Measurements from ENCODE around the gene AQP12B.

AQP12B gene

GRCh38 chr2:240639566-240639965 is 43.1 kb downstream of the AQP12B start:
- Histone ChIP-seq H3K36me3 (replicated peaks; ENCODE audit: insufficient read depth, low read length) (no peaks in the 10 kb centered on the region), H3K27me3 (replicated peaks; ENCODE audit: insufficient read depth, low read length) (peaks cover 9% of the 10 kb centered on the region), H3K4me1 (ENCODE audit: low read length) (no peaks in the 10 kb centered on the region), H3K4me2 (ENCODE audit: low read depth, low read length) (no peak overlapping the region), H3F3A (ENCODE audit: insufficient read depth, low read length) (no peaks in the 10 kb centered on the region), H3K4me3 (ENCODE audit: low read length) (no peak overlapping the region), H2AFZ (ENCODE audit: low read length) (no peak overlapping the region), H3K27ac (ENCODE audit: low read length) (no peak overlapping the region), H3K9me2 (replicated peaks; ENCODE audit: insufficient read depth, low read length) (no peaks in the 10 kb centered on the region), H3K9ac (ENCODE audit: low read length) (no peak overlapping the region), H3K79me2 (ENCODE audit: low read length) (no peaks in the 10 kb centered on the region), H3K9me3 (replicated peaks; ENCODE audit: insufficient read depth, low read length) (no peaks in the 10 kb centered on the region), H4K20me1 (ENCODE audit: insufficient read depth, low read length) (no peaks in the 10 kb centered on the region)
- TF ChIP-seq EZH2phosphoT487 (IDR thresholded peaks at IDR 0.05; ENCODE audit: low read length) (no peak), EZH2 (optimal IDR thresholded peaks at IDR 0.05; ENCODE audit: low read depth, low read length) (no peak), CTCF (IDR thresholded peaks at IDR 0.05; ENCODE audit: low read length) (no peak)
- DNase-seq, result no peak

GRCh38 chr2:240638512-240639160 is 44.0 kb downstream of the AQP12B start:
- Histone ChIP-seq H3F3A (ENCODE audit: insufficient read depth, low read length) (no peaks in the 10 kb centered on the region), H3K9ac (ENCODE audit: low read length) (no peak overlapping the region), H3K4me3 (ENCODE audit: low read length) (no peak overlapping the region), H3K4me1 (ENCODE audit: low read length) (no peaks in the 10 kb centered on the region), H3K27ac (ENCODE audit: low read length) (no peak overlapping the region), H3K9me2 (replicated peaks; ENCODE audit: insufficient read depth, low read length) (no peaks in the 10 kb centered on the region), H2AFZ (ENCODE audit: low read length) (no peak overlapping the region), H3K79me2 (ENCODE audit: low read length) (no peaks in the 10 kb centered on the region), H3K9me3 (replicated peaks; ENCODE audit: insufficient read depth, low read length) (no peaks in the 10 kb centered on the region), H3K4me2 (ENCODE audit: low read depth, low read length) (no peak overlapping the region), H3K36me3 (replicated peaks; ENCODE audit: insufficient read depth, low read length) (no peaks in the 10 kb centered on the region), H3K27me3 (replicated peaks; ENCODE audit: insufficient read depth, low read length) (peaks cover 9% of the 10 kb centered on the region), H4K20me1 (ENCODE audit: insufficient read depth, low read length) (no peaks in the 10 kb centered on the region)
- TF ChIP-seq EZH2phosphoT487 (IDR thresholded peaks at IDR 0.05; ENCODE audit: low read length) (no peak), EZH2 (optimal IDR thresholded peaks at IDR 0.05; ENCODE audit: low read depth, low read length) (no peak), CTCF (IDR thresholded peaks at IDR 0.05; ENCODE audit: low read length) (no peak)
- no peak for DNase-seq

GRCh38 chr2:240637901-240638345 is 44.8 kb downstream of the AQP12B start:
- Histone ChIP-seq H3K27ac (ENCODE audit: low read length) (no peak overlapping the region), H4K20me1 (ENCODE audit: insufficient read depth, low read length) (no peaks in the 10 kb centered on the region), H3K4me1 (ENCODE audit: low read length) (no peaks in the 10 kb centered on the region), H3K9ac (ENCODE audit: low read length) (no peak overlapping the region), H3K4me2 (ENCODE audit: low read depth, low read length) (no peak overlapping the region), H3K4me3 (ENCODE audit: low read length) (no peak overlapping the region), H3K9me3 (replicated peaks; ENCODE audit: insufficient read depth, low read length) (no peaks in the 10 kb centered on the region), H3K27me3 (replicated peaks; ENCODE audit: insufficient read depth, low read length) (peaks cover 9% of the 10 kb centered on the region), H3K36me3 (replicated peaks; ENCODE audit: insufficient read depth, low read length) (no peaks in the 10 kb centered on the region), H3F3A (ENCODE audit: insufficient read depth, low read length) (no peaks in the 10 kb centered on the region), H3K79me2 (ENCODE audit: low read length) (no peaks in the 10 kb centered on the region), H3K9me2 (replicated peaks; ENCODE audit: insufficient read depth, low read length) (no peaks in the 10 kb centered on the region), H2AFZ (ENCODE audit: low read length) (no peak overlapping the region)
- no peak for TF ChIP-seq EZH2phosphoT487 (IDR thresholded peaks at IDR 0.05; ENCODE audit: low read length)
- no peak for TF ChIP-seq EZH2 (optimal IDR thresholded peaks at IDR 0.05; ENCODE audit: low read depth, low read length)
- no peak for TF ChIP-seq CTCF (IDR thresholded peaks at IDR 0.05; ENCODE audit: low read length)
- DNase-seq, result no peak

Data from MM.1S (cell line).